GM21786 (cell line): ENCODE measurements around the gene SYT2.
A peak's percentile ranks its signal among the peaks of the same experiment; 100 is the strongest.
"Not testable (repeated sequence)": the region's sequence is repeated elsewhere in the genome, so short reads cannot be mapped to it uniquely, and the experiment has no call there.

Source experiments
- ATAC-seq: cut with Tn5 transposase; IDR thresholded peaks from one replicate; pipeline ENCODE4 v1.9.1; 2021; ENCODE audit not compliant: unreplicated experiment

SYT2 gene

GRCh38 chr1:202644219-202645096 is 65.8 kb downstream of the SYT2 start:
- ATAC-seq, result no peak

GRCh38 chr1:202643397-202644218 is 66.6 kb downstream of the SYT2 start:
- no peak for ATAC-seq

GRCh38 chr1:202642619-202643291 is 67.5 kb downstream of the SYT2 start:
- no peak for ATAC-seq

- no peak for ATAC-seq
Measured at GRCh38 chr1:202642212-202642611, 68.0 kb downstream of the SYT2 start.

- ATAC-seq, result no peak
Measured at GRCh38 chr1:202639500-202639899, 70.8 kb downstream of the SYT2 start.

- not testable (repeated sequence) for ATAC-seq
Measured at GRCh38 chr1:202638701-202639305, 71.5 kb downstream of the SYT2 start.

GRCh38 chr1:202638019-202638700 is 72.1 kb downstream of the SYT2 start:
- ATAC-seq, result no peak

- not testable (repeated sequence) for ATAC-seq
Measured at GRCh38 chr1:202637321-202638018, 72.8 kb downstream of the SYT2 start.

- ATAC-seq, result not testable (repeated sequence)
Measured at GRCh38 chr1:202636171-202636570, 74.1 kb downstream of the SYT2 start.

GRCh38 chr1:202632241-202632640 is 78.0 kb downstream of the SYT2 start:
- no peak for ATAC-seq

GRCh38 chr1:202631076-202631923 is 79.0 kb downstream of the SYT2 start:
- ATAC-seq, result no peak

- ATAC-seq, result no peak
Measured at GRCh38 chr1:202630541-202630940, 79.7 kb downstream of the SYT2 start.

- not testable (repeated sequence) for ATAC-seq
Measured at GRCh38 chr1:202630096-202630495, 80.2 kb downstream of the SYT2 start.

GRCh38 chr1:202629257-202629811 is 80.9 kb downstream of the SYT2 start:
- peak; percentile 70 for ATAC-seq

- ATAC-seq, result no peak
Measured at GRCh38 chr1:202628646-202629215, 81.5 kb downstream of the SYT2 start.

GRCh38 chr1:202627841-202628565 is 82.3 kb downstream of the SYT2 start:
- no peak for ATAC-seq

GRCh38 chr1:202627036-202627435 is 83.2 kb downstream of the SYT2 start:
- ATAC-seq, result not testable (repeated sequence)
